Stimulated activated CD8-positive, alpha-beta memory T cell treated with anti-CD3 and anti-CD28 coated beads, Interleukin-15, amount 100 ng/mL, for 24 hours (primary cell): ENCODE measurements around the gene FOXC2.

ENCODE experiments used
- DNase-seq: peaks from one replicate; pipeline ENCODE4 v3.0.0-alpha.2; 2020; ENCODE audit warnings: low read depth

FOXC2 gene

GRCh38 chr16:86566601-86566965 is at the start of gene FOXC2:
FOXC2 (plus strand) TSS chr16:86566829; CDS start chr16:86567336, 507 bp downstream.
- no peak for DNase-seq

- DNase-seq: no peak
These were observed 49.6 kb upstream of the FOXC2 start for GRCh38 chr16:86517033-86517432.

GRCh38 chr16:86517652-86518258 is 48.9 kb upstream of the FOXC2 start:
- no peak for DNase-seq

- no peak for DNase-seq
These were observed 47.5 kb upstream of the FOXC2 start for GRCh38 chr16:86519007-86519648.

- DNase-seq: peak; percentile 21
These were observed 46.8 kb upstream of the FOXC2 start for GRCh38 chr16:86519649-86520316.

- no peak for DNase-seq
These were observed 46.1 kb upstream of the FOXC2 start for GRCh38 chr16:86520317-86521210.

GRCh38 chr16:86521236-86522197 is 45.1 kb upstream of the FOXC2 start:
- no peak for DNase-seq

- DNase-seq: no peak
These were observed 44.0 kb upstream of the FOXC2 start for GRCh38 chr16:86522634-86523033.

GRCh38 chr16:86523166-86523740 is 43.4 kb upstream of the FOXC2 start:
- DNase-seq: no peak

- no peak for DNase-seq
These were observed 42.6 kb upstream of the FOXC2 start for GRCh38 chr16:86524029-86524428.

GRCh38 chr16:86525696-86526095 is 40.9 kb upstream of the FOXC2 start:
- DNase-seq: no peak

- DNase-seq: no peak
These were observed 39.3 kb upstream of the FOXC2 start for GRCh38 chr16:86527366-86527765.

- DNase-seq: no peak
These were observed 38.3 kb upstream of the FOXC2 start for GRCh38 chr16:86528061-86528929.

GRCh38 chr16:86529160-86529559 is 37.5 kb upstream of the FOXC2 start:
- DNase-seq: no peak

- DNase-seq: no peak
These were observed 36.1 kb upstream of the FOXC2 start for GRCh38 chr16:86530251-86531190.

GRCh38 chr16:86531191-86531545 is 35.5 kb upstream of the FOXC2 start:
- no peak for DNase-seq

- DNase-seq: no peak
These were observed 34.7 kb upstream of the FOXC2 start for GRCh38 chr16:86531641-86532525.

- DNase-seq: no peak
These were observed 34.2 kb upstream of the FOXC2 start for GRCh38 chr16:86532526-86532815.
